Left ventricle myocardium superior (tissue), 1 donor: Measurements from ENCODE around the gene TMCC1. TPM values are rescaled to one million over a fixed set of nuclear protein-coding genes. Genes with fewer than 3 reads are reported as not detected.
"Not testable (repeated sequence)": the region's sequence is repeated elsewhere in the genome, so short reads cannot be mapped to it uniquely, and the experiment has no call there.

Experiments
- ATAC-seq: fragments of 200-7000 bp; cut with Tn5 transposase; one replicate; pipeline ENCODE4 v1.9.1; 2020; ENCODE audit warnings: mild to moderate bottlenecking, moderate library complexity
- DNase-seq: peaks from one replicate; pipeline ENCODE4 v3.0.0-alpha.2; 2020
- intact Hi-C: fragments of 100-400 bp; cut with micrococcal nuclease; formaldehyde crosslinking; loops from one replicate; pipeline ENCODE4 v1.11.0; 2022
- total RNA-seq: library from RNA; stranded (reverse); fragmentation: NEBNext Ultra II Directional; extraction: Animal tissue kit (Norgen Biotek cat#: 25700); gene quantifications from one replicate; pipeline ENCODE4 v1.2.1, GENCODE V29; 2021
- donor health status: DM: no; HTN: yes; CAD: no; lungs with severe emphysema.

The TMCC1 gene
- total RNA-seq, 1 donor from 2014 or later: 28.4 TPM

DNA sequence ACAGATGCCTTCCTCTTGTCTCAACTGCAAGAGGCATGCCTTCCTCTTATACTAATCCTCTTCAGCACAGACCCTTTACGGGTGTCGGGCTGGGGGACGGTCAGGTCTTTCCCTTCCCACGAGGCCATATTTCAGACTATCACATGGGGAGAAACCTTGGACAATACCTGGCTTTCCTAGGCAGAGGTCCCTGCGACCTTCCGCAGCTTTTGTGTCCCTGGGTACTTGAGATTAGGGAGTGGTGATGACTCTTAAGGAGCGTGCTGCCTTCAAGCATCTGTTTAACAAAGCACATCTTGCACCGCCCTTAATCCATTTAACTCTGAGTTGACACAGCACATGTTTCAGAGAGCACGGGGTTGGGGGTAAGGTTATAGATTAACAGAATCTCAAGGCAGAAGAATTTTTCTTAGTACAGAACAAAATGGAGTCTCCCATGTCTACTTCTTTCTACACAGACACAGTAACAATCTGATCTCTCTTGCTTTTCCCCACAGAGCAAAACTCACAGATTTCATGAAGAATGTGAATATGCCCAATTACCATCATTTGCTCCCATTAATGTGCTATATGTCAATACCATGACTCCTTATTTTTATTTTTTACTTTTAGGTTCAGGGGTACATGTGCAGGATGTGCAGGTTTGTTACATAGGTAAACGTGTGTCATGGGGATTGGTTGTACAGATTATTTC lies 251.8 kb downstream of the TMCC1 start:
- ATAC-seq, intact Hi-C loops, DNase-seq: not testable (repeated sequence)

DNA sequence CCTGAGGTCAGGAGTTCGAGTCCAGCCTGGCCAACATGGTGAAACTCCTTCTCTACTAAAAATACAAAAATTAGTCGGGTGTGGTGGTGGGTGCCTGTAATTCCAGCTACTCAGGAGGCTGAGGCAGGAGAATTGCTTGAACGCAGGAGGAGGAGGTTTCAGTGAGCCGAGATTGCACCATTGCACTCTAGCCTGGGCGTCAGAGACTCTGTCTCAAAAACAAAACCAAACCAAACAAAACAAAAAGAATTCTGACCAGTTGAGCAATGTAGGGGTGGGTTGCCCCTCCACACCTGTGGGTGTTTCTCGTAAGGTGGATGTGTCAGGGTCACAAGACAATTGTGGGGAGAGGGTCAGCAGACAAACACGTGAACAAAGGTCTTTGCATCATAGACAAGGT lies 252.5 kb downstream of the TMCC1 start:
- intact Hi-C loops, ATAC-seq, DNase-seq: not testable (repeated sequence)

DNA sequence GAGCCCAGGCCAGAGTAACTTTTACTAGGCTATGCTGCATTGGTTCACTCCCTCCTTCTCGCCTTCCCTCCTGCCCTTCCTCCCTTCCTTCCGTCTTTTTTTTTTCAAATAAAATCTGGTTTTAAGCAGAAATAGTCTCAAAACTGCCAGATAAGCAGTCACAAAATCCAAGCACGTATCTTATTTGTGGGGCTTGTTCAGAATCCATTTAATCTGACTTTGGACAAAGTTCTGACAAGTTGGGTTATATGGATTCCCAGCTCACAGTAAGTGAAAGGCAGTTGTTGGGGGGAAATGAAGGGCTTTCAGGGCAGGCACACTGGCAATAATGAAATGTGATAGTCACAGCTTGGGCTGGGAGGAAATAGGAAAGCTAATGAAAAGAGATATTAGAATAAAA lies 255.0 kb downstream of the TMCC1 start:
- no peak for DNase-seq
- intact Hi-C loops: no loop called here

DNA sequence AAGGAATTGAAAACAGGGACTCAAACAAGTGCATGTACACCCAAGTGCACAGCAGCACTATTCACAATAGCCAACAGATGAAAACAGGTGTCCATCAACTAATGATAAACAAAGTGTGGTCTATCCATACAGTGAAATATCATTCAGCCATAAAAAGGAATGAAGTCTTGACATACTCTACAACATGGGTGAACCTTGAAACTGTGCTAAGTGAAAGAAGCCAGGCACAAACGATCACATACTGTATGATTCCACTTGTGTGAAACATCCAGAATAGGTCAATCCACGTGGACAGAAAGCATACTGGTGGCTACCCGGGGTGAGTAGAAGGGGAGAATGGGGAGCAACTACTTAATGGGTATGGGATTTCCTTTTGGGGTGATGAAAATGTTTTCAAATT lies 257.4 kb downstream of the TMCC1 start:
- DNase-seq: no peak
- intact Hi-C loops: no loop called here
- no peak for ATAC-seq

More for the DNA sequence above, 255.0 kb downstream of the TMCC1 start:
- no peak for ATAC-seq

DNA sequence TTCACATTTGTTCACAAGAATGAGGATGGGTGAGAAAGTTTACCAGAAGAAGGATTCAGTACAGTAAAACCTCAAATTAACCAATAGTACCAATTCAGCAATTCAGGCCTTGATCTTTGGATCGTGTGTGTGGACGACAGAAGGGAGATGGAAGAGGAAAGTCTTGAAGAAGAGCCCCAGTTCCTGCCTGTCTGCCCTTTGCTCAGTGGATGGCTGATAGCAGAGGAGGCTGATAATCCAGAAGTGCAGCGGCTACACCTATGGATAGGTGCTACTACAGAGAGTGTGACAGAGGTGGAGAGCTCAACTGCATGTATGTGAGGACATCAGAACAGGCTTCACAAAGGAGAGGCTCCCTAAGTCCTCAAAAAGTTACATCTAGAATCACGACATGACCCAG lies 257.9 kb downstream of the TMCC1 start:
- DNase-seq (no peak), ATAC-seq (no peak)
- intact Hi-C loops: no loop called here

DNA sequence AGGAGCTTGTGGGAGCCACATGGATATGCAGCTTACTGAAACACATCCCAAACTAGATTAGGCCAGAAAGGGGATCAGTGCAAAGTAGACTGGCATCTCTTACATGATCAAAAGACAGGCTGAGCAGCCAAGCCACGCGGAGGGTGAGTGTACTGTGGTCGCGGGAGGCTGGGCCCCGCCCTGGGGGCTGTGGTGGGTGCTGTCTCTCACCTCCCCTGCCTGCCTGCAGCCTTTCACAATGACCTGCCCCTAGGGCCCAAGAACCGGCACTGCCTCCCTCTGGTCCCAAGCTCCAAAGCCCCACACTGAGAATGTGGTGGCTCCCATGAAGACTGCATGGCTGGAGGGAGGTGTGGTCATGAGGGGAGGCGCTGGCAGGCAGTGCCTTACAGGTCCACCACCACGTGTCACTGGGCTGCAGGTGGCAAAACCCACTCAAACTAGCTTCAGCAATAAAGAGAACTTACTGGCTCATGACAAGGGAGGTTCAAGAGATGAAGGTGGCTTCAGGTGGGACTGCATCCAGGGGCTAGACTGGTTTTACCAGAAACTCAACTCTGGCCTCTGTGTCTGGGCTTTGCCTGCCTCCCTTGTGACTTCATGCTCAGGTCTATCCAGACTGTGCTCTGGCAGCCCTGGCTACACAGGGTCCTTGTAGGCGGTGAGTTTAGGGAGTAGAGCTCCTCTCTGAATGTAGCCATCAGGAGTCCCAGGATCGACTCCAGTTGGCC lies 259.6 kb downstream of the TMCC1 start:
- DNase-seq (no peak), ATAC-seq (no peak)
- intact Hi-C loops: no loop called here

DNA sequence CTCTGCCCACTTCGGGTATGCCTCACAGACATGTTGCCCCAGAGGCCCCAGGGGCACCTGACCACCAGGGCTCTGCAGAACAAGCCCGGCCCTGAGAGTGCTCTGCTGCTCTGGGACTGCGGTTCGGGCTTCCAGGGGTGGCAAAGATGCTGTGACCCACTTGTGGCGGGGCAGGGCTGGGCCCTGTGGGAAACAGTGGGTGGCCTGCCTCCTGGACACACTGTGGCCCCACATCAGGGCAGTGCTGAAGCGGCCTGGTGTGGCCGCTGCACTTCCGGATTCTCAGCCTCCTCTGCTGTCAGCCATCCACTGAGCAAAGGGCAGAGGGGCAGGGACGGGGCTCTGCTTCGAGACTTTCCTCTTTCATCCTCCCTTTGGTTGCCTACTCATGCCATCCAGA lies 260.5 kb downstream of the TMCC1 start:
- ATAC-seq (no peak), DNase-seq (no peak)
- intact Hi-C loops: no loop called here

DNA sequence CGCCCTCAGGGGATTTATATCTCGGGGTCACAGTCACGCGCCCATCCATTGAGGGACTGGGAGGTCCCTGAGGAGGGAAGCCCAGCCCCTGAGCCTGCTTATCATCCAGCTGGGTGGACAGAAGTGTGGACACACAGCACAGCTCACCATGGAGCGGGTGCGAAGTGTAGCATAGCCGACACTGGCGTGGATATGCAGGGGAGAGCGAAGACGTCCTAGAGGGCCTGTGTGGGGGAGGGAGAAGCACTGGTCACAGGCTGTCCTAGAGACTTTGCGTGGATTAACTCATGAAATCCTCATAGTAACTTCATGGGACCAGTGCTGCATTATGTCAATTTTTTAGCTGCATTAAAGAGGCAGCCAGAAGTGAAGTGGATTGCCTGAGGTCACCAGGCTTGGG lies 261.0 kb downstream of the TMCC1 start:
- intact Hi-C loops: no loop called here
- no peak for ATAC-seq
- no peak for DNase-seq

DNA sequence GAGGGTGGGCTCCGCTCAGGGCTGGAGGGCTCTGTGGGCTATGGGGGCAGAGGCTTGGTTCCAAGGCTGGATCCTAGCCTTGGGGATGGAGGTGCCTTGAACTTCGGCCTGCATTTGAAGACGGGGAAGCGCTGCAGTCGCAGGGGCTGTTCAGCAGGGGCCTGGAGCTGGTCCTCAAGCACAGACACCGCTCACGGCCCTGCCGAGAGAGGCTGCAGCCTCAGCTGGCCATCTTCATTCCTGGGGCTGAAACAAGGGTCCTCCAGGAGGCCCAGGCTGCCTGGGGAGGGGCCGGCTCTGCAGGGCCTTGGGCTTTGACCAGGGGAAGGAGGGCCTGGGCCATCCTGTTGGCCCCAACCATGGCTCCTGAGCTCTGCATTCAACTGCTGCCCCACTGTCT lies 261.5 kb downstream of the TMCC1 start:
- intact Hi-C loops: no loop called here
- ATAC-seq (no peak), DNase-seq (no peak)

DNA sequence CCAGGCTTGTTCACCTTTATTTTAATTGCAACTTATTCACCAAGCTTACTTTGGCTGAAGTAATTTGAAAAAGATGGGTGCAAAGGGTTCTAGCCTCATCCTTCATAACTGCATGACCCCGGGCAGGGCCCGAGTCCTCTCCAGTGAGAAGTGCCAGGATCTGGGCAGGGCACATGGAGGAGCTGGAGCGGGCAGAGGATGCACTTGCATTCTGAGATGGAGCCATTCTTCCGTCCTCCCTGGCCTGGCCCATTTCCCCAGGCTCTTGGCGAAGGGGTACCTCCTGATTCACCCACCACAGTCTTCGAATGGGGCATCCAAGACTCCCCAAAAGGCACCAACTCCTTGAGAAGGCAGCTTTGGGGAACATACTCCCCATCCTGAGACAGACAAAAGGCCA lies 264.5 kb downstream of the TMCC1 start:
- DNase-seq (no peak), ATAC-seq (no peak)

DNA sequence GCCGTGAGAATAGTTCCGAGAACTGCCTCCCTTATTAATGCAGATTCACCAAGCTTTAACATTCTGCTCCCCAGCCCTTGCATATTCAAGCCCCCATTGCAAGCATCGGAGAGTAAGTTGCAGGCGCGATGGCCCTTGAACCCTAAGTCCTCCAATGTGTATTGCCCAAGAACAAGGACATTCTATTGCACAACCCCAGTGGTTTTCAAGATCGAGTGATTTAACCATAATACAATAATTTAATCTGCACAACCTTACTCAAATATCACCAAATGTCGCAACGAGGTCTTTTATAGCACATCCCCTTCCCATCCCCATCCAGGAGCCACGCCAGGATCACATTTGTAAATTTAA lies 265.4 kb downstream of the TMCC1 start:
- intact Hi-C loops: loop anchor here (10.0 kb wide), 1 partner anchor 133 kb away; no protein-coding TSS in a partner anchor
- DNase-seq (no peak), ATAC-seq (peak; percentile 0)

More for the DNA sequence above, 264.5 kb downstream of the TMCC1 start:
- intact Hi-C loops: loop anchor here (10.0 kb wide), 1 partner anchor 134 kb away; no protein-coding TSS in a partner anchor

DNA sequence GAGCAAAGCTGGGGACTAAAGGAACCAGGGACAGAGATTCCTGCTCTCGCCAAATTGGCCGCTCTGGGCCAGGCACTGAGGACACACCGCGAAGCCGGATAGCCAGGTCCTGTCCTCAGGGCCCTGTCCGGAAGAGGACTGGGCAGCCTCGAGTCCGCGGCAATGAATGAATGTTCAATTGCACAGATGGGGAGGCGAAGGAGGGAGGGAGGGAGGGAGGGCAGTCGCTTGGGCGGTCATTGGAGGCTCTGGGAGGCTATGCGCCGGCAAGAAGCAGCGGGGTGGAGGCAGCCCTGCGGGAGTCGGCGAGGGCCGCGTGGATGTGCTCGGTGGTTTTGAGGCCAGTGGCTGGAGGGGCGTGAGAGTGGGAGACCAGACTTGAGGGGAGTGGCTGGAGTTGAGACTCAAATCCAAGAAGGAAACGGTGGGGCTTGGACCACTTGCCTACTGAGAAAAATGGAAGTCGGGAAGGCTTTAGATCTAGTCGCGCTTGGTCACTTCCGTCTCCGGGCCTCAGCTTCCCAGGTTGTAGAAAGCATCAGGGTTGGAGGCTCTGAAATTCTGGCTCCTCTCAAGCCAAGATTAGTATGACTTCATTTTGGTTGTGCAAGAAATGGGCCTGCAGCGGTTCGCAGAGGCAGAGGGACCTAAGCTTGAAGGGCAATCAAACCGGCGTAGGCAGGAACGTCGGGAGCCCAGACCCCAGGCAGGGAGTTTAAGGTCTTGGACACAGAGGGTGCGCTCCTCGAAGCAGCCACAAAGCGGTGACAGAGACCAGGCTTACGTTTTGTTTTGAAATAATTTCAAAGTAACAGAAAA lies 266.0 kb downstream of the TMCC1 start:
- peak; percentile 53 for ATAC-seq
- intact Hi-C loops: loop anchor here (10.0 kb wide), 1 partner anchor 133 kb away; no protein-coding TSS in a partner anchor
- DNase-seq: peak; percentile 75

DNA sequence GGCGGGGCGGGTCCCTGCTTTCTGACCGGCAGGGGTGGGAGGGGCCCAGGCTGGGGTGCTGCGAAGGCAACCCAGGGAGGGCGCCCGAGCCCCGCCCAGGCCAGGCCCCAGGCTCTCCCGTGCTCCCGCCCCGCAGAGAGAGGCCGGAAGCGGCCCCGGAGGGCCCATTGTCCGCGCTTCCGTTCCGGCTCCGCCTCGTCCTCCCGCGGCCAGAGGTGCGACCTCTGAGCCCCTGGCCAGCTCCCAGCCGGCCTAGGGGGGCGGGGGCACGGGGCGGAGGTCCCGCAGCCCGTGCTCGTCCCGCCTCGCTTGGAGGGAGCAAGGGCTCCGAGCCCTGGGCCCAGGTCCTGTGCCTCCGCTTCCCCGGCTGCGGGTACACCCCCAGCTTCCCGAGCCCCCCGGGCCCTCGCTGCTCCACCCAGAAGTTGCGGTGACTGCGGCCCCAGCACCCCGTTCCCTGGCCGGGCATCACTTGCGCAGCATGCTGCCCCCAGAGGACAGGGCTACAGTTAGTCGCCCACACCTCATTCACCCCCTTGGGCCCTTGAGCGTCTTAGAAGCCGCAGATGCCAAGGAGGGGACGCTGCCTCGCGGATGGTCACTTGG lies 266.7 kb downstream of the TMCC1 start:
- peak; percentile 98 for DNase-seq
- peak; percentile 90 for ATAC-seq
- intact Hi-C loops: loop anchor here (10.0 kb wide), 1 partner anchor 132 kb away; no protein-coding TSS in a partner anchor

DNA sequence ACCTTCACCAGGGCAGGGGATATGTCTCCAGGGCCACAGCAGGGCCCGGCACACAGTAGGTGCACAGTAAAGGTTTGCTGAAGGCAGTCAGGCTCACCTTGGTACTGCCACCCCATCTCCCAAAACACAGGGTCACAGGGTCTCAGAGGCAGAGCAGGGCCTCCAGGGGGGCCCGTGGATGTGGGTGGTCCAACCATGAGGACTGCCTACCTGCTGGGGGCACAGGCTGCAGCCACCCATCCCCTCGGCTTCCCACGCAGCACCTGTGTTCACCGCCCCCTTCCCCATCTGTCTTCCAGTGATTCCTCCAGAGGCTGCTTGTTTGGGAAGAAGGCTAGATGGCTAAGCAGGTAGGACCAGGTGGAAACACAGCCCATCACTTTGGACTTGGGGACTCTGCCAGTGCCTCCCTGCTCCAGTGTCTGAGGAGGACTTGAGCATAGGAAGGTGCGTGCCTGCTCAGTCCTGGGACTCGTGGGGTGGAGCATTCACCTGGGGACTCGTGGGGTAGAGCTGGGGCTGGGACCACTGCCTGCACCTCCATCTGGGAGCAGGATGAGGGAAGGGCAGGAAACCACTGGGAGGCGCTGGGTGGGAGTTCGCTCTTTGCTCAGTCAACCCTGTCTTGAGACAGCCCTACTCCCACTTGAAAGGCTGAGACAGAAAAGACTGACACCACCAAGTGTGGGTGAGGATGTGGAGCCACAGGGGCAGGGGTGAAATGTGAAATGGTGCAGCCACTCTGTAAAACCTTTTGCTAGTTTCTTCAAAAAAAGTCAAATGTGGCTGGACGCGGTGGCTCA lies 268.2 kb downstream of the TMCC1 start:
- intact Hi-C loops: loop anchor here (10.0 kb wide), 1 partner anchor 130 kb away; no protein-coding TSS in a partner anchor
- DNase-seq (no peak), ATAC-seq (no peak)

DNA sequence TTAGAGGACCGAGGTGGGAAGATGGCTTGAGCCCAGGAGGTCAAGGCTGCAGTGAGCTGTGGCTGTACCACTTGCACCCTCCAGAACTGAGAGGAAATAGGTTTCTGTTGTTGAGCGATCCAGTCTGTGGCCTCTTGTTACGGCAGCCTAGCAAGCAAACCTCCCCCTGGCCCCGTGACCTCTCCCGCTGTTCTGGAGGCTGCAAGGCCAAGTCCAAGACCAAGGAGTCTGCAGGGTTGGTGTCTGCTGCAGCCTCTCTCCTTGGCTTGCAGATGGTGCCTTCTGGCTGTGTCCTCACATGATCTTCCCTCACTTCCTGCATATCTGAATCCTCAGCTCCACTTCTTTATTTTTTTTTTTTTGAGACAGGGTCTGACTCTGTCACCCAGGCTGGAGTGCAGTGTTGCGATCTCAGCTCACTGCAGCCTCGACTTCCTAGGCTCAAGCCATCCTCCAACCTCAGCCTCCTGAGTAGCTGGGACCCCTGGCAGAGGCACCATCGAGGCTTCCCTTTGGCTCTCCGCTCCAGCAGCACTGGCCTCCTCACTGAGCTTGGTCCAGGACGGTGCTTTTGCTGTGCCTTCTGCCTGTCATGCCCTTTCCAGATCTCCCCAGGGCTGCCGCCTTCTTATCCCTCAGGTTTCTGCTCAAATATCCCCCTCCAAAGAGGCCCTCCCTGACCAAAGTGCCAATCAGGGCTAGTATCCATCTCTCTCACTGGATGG lies 269.0 kb downstream of the TMCC1 start:
- ATAC-seq (no peak), DNase-seq (peak; percentile 60)
- intact Hi-C loops: loop anchor here (10.0 kb wide), 1 partner anchor 130 kb away; no protein-coding TSS in a partner anchor

DNA sequence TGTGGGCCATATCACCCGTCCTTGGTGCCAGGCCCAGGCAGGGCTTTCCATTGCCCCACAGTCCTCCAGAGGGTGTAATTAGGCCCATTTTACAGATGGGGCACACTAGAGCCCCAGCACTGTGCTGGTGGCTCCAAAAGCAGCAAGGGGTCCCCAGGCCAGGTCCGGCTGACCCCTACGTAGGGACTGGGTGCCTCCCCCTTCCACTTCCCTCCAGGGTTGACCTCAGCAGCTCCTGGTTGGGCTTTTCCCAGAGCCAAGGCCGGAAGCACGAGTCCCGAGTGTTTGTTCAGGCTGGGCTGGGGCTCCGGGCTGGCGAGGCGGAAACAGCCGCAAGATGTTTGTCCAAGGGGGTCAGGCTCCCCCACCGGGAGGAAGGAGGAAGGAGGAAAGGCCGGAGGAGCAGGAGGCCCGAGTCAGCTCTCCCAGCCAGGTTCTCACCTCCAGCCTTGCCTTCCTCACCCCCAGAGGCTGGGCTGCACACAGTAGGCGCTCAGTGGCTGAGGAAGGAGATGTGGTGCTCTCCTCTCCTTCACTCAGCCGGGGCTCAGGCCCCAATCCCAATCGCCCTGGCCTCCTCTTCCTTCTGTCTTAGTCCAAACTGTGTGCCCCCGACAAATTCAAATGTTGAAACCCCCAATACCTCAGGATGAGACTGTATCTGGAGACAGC lies 269.9 kb downstream of the TMCC1 start:
- DNase-seq (peak; percentile 80), ATAC-seq (peak; percentile 1)
- intact Hi-C loops: loop anchor here (10.0 kb wide), 1 partner anchor 129 kb away; no protein-coding TSS in a partner anchor

DNA sequence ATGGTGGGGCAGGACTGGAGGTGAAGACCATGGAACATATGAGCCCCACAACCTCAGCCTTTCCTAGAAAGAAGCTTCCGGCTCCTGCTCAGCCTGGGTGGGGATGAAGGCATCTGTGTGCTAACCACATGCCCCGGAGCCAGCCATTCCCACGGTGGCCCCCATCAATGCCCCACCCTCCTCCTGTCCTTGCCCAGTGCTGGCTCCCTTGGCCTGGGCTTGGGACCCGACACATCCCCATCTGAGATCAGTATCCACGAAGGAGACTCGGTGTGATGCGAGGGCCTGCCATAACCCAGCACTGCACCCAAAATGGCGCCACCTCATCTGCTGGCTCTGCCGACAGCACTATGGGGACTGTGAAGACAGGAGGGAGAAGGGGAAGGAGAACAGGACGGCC lies 270.6 kb downstream of the TMCC1 start:
- ATAC-seq: no peak
- DNase-seq: no peak
- intact Hi-C loops: loop anchor here (10.0 kb wide), 1 partner anchor 128 kb away; no protein-coding TSS in a partner anchor
